HepG2 (cell line): ENCODE data around the gene CD300LB. TPM values are rescaled to one million over a fixed set of nuclear protein-coding genes. Genes with fewer than 3 reads are reported as not detected.

ENCODE experiments used
- ATAC-seq: fragments of 200-7000 bp; cut with Tn5 transposase; 3 replicates; pipeline ENCODE4 v1.9.1; 2020; ENCODE audit warnings: mild to moderate bottlenecking, moderate library complexity
- BruUV-seq: library from RNA; stranded (reverse); fragments of 400-500 nt; replicated peaks from 2 replicates; lab custom pipeline; 2021; lab: Mats Ljungman, UMichigan
- CTCF ChIA-PET: fragments of 300-600 bp; formaldehyde crosslinking; extraction: SDS; loops from one replicate; lab custom pipeline; 2021; ENCODE audit warnings: low total read pairs, inconsistent platforms, low intra/inter-chr PET ratio; lab: Yijun Ruan, JAX
- POLR2A ChIA-PET: fragments of 350-600 bp; sonication (Branson Sonifier 250); formaldehyde crosslinking; loops from one replicate; lab custom pipeline; 2020; ENCODE audit warnings: antibody characterized with exemption, inconsistent platforms; lab: Yijun Ruan, JAX
- DNase-seq: peaks from one replicate; pipeline ENCODE4 v3.0.0-alpha.2; 2015; ENCODE audit warnings: low spot score
- FAIRE-seq: peaks from 3 replicates; lab custom pipeline; 2011; peaks lifted over from hg19 to GRCh38; lab: Jason Lieb, UNC
- H2AFZ ChIP-seq: one replicate; pipeline ENCODE4 v1.6.1; 2011; ENCODE audit warnings: low read length, inconsistent platforms
- H3K27ac ChIP-seq: fragments of 300-600 bp; 3 replicates; pipeline ENCODE4 v1.8.0; 2011; ENCODE audit warnings: mixed run types, mild to moderate bottlenecking, mixed read lengths, low read length, inconsistent platforms; ENCODE audit not compliant: insufficient read depth; ENCODE audit errors: extremely low read length
- H3K27me3 ChIP-seq, 2 experiments: fragments of 200-600 bp in 1 of 2; 2 replicates in 1 of 2; 3 replicates in 1 of 2; pipeline versions ENCODE4 v1.6.0 to v1.8.0; 2011; ENCODE audit warnings: low read length in 2 of 2, mild to moderate bottlenecking in 2 of 2, moderate library complexity in 2 of 2, inconsistent platforms in 1 of 2; ENCODE audit not compliant: insufficient read depth in 2 of 2, control insufficient read depth in 1 of 2
- H3K36me3 ChIP-seq, 2 experiments: fragments of 200-600 bp in 1 of 2; replicated peaks in 1 of 2; 2 replicates in 1 of 2; 3 replicates in 1 of 2; pipeline versions ENCODE4 v1.5.1 to v1.8.0; 2011; ENCODE audit warnings: low read length in 2 of 2, inconsistent platforms in 1 of 2; ENCODE audit not compliant: insufficient read depth in 2 of 2, control insufficient read depth in 1 of 2
- H3K4me1 ChIP-seq: 2 replicates; pipeline ENCODE4 v1.5.1; 2012; ENCODE audit warnings: low read length, inconsistent platforms; ENCODE audit not compliant: insufficient read depth
- H3K4me2 ChIP-seq: 2 replicates; pipeline ENCODE4 v1.6.0; 2011; ENCODE audit warnings: low read depth, low read length, inconsistent platforms
- H3K4me3 ChIP-seq, 3 experiments: fragments of 200-600 bp in 1 of 3; sonication (generic), shearing (Covaris generic) in 1 of 3; replicated peaks in 1 of 3; 2 replicates each; pipeline ENCODE4 v1.5.1; 2011 to 2016; ENCODE audit warnings: low read length in 3 of 3, inconsistent platforms in 2 of 3, low read depth in 2 of 3, mild to moderate bottlenecking in 2 of 3, control low read depth in 1 of 3, mixed read lengths in 1 of 3; ENCODE audit not compliant: insufficient read depth in 1 of 3
- H3K79me2 ChIP-seq: one replicate; pipeline ENCODE4 v1.6.1; 2011; ENCODE audit warnings: low read length, inconsistent platforms; ENCODE audit not compliant: insufficient read depth
- H3K9ac ChIP-seq: 2 replicates; pipeline ENCODE4 v1.6.0; 2011; ENCODE audit warnings: mild to moderate bottlenecking, low read depth, low read length, inconsistent platforms; ENCODE audit not compliant: insufficient read depth
- H3K9me3 ChIP-seq: 2 replicates; pipeline ENCODE4 v1.5.1; 2012; ENCODE audit warnings: mild to moderate bottlenecking, low read length
- H4K20me1 ChIP-seq: 2 replicates; pipeline ENCODE4 v1.6.0; 2011; ENCODE audit warnings: inconsistent platforms, mild to moderate bottlenecking, low read length, moderate library complexity; ENCODE audit not compliant: insufficient read depth
- ARNTL ChIP-seq: sonication (generic); formaldehyde crosslinking; IDR thresholded peaks from 2 replicates; pipeline ENCODE4 v1.4.0; 2020; ENCODE audit warnings: mild to moderate bottlenecking, missing genetic modification reagents
- DMTF1 ChIP-seq: sonication (generic); formaldehyde crosslinking; IDR thresholded peaks from 2 replicates; pipeline ENCODE4 v1.4.0; 2020; ENCODE audit warnings: mild to moderate bottlenecking, missing genetic modification reagents
- EEA1 ChIP-seq: sonication (generic); formaldehyde crosslinking; IDR thresholded peaks from 2 replicates; pipeline ENCODE4 v1.5.1; 2020; ENCODE audit warnings: mild to moderate bottlenecking, missing genetic modification reagents, borderline replicate concordance
- HNRNPK ChIP-seq: fragments of 200-400 bp; formaldehyde crosslinking; IDR thresholded peaks from 2 replicates; pipeline ENCODE4 v1.6.1; 2018; ENCODE audit warnings: low read length, low read depth, moderate library complexity, mild to moderate bottlenecking; ENCODE audit not compliant: poor library complexity, severe bottlenecking
- MTERF4 ChIP-seq: sonication (generic); formaldehyde crosslinking; IDR thresholded peaks from 2 replicates; pipeline ENCODE4 v1.8.0; 2023; ENCODE audit warnings: mild to moderate bottlenecking, missing genetic modification reagents
- PAXIP1 ChIP-seq: sonication (generic); formaldehyde crosslinking; conservative IDR thresholded peaks from 2 replicates; pipeline ENCODE4 v1.4.0; 2020; ENCODE audit warnings: mild to moderate bottlenecking, missing genetic modification reagents, moderate library complexity
- SMARCC2 ChIP-seq: fragments of 450-650 bp; IDR thresholded peaks from 2 replicates; pipeline ENCODE4 v1.6.1; 2017; ENCODE audit warnings: antibody characterized with exemption, mild to moderate bottlenecking
- TEF ChIP-seq: sonication (generic); formaldehyde crosslinking; IDR thresholded peaks from 2 replicates; pipeline ENCODE4 v1.5.0; 2020; ENCODE audit warnings: missing genetic modification reagents
- THAP9 ChIP-seq: sonication (generic); formaldehyde crosslinking; IDR thresholded peaks from 2 replicates; pipeline ENCODE4; 2020; ENCODE audit warnings: missing genetic modification reagents, mild to moderate bottlenecking, borderline replicate concordance
- ZFAT ChIP-seq: sonication (generic); formaldehyde crosslinking; conservative IDR thresholded peaks from 2 replicates; pipeline ENCODE4 v1.8.1; 2023; ENCODE audit warnings: missing genetic modification reagents, inconsistent platforms
- ZFP36L2 ChIP-seq: sonication (generic); formaldehyde crosslinking; IDR thresholded peaks from 2 replicates; pipeline ENCODE4 v1.4.0; 2020; ENCODE audit warnings: missing genetic modification reagents
- ZMYM2 ChIP-seq: sonication (generic); formaldehyde crosslinking; IDR thresholded peaks from 2 replicates; pipeline ENCODE4 v1.8.0; 2022; ENCODE audit warnings: mild to moderate bottlenecking, missing genetic modification reagents
- ZNF17 ChIP-seq: sonication (generic); formaldehyde crosslinking; IDR thresholded peaks from 2 replicates; pipeline ENCODE4 v1.5.0; 2020; ENCODE audit warnings: mild to moderate bottlenecking, missing genetic modification reagents
- ZNF350 ChIP-seq: sonication (generic); formaldehyde crosslinking; IDR thresholded peaks from 2 replicates; pipeline ENCODE4 v1.4.0; 2020; ENCODE audit warnings: mild to moderate bottlenecking, low read depth, missing genetic modification reagents, borderline replicate concordance
- ZNF780A ChIP-seq: sonication (generic); formaldehyde crosslinking; IDR thresholded peaks from 2 replicates; pipeline ENCODE4 v1.8.0; 2022; ENCODE audit warnings: mild to moderate bottlenecking, missing genetic modification reagents, moderate library complexity
- WGBS: methylation state at CpG from one replicate; pipeline ENCODE4 v1.1.6; 2017; ENCODE audit warnings: low lambda C conversion rate; 5-methylcytosine and 5-hydroxymethylcytosine counted together
- in situ Hi-C: cut with HindIII; loops from 2 replicates; pipeline ENCODE4 v1.10.0; 2017; ENCODE audit warnings: low pct_unique_long_range_greater_than_20kb; ENCODE audit not compliant: extremely low pct_ligation_motif_present
- intact Hi-C: fragments of 100-400 bp; cut with micrococcal nuclease; formaldehyde crosslinking; loops from one replicate; pipeline ENCODE4 v1.10.0; 2022; ENCODE audit not compliant: unreplicated experiment
- polyA plus RNA-seq, 8 experiments: library from polyadenylated mRNA; depleted of rRNA in 3 of 8; stranded (reverse) in 7 of 8; unstranded in 1 of 8; fragments of >200 nt; fragmentation: Illumina TruSeq in 4 of 8; extraction: Trizol in 4 of 8; gene quantifications; 2 replicates each; pipeline versions ENCODE4 v1.2.1 to v1.2.3, GENCODE V29; 2011 to 2016; ENCODE audit warnings: low read depth in 4 of 8, missing spikeins in 1 of 8, mixed read lengths in 1 of 8; ENCODE audit not compliant: insufficient read depth in 1 of 8
- total RNA-seq, 5 experiments: library from RNA; depleted of rRNA; stranded (reverse); fragments of >200 nt; fragmentation: Illumina TruSeq; extraction: Trizol; gene quantifications; 2 replicates each; pipeline ENCODE4 v1.2.3, GENCODE V29; 2016; ENCODE audit warnings: low read depth in 1 of 5

The CD300LB gene
- total and polyA plus RNA-seq, 2 of the 13 experiments (the other 11 are each of a cell fraction or from before 2014, with no cell fraction given), result not detected

- H4K20me1 ChIP-seq, result no peaks in the 10 kb centered on the region
- no peak for FAIRE-seq
- WGBS, result 10% methylated on average over 7 of the region's 15 CpGs
- TF ChIP-seq THAP9 (no peak), ZFAT (no peak), SMARCC2 (no peak), DMTF1 (no peak), ZNF780A (CRISPR knock-in tag) (no peak), HNRNPK (no peak), MTERF4 (CRISPR knock-in tag) (no peak), ZNF17 (no peak), PAXIP1 (CRISPR knock-in tag) (no peak), TEF (no peak), ARNTL (CRISPR knock-in tag) (no peak), ZNF350 (CRISPR knock-in tag) (no peak), EEA1 (CRISPR knock-in tag) (no peak), ZMYM2 (no peak), ZFP36L2 (CRISPR knock-in tag) (no peak)
These were observed 19.3 kb upstream of the CD300LB start for GRCh38 chr17:74550602-74551001.

More at GRCh38 chr17:74550602-74551001, 19.3 kb upstream of the CD300LB start:
- Histone ChIP-seq H3K9me3 (no peaks in the 10 kb centered on the region), H3K4me1 (no peaks in the 10 kb centered on the region), H3K79me2 (no peaks in the 10 kb centered on the region), H2AFZ (no peak overlapping the region), H3K4me3 (no peak overlapping the region), H3K27ac (no peak overlapping the region), H3K27me3 (peaks cover 13 to 93% of the 10 kb centered on the region in 2 experiments), H3K4me2 (no peak overlapping the region), H3K36me3 (no peaks in the 10 kb centered on the region), H3K9ac (no peak overlapping the region)
- ChIA-PET POLR2A (no interaction called here), CTCF (no interaction called here)
- no TSS peak for BruUV-seq
- in situ Hi-C loops (no loop called here), intact Hi-C loops (no loop called here)
- ATAC-seq (no peak), DNase-seq (no peak)
